ENCODE measurements around the gene CBLB. TPM values are rescaled to one million over a fixed set of nuclear protein-coding genes. Genes with fewer than 3 reads are reported as not detected.

CBLB gene
- total RNA-seq, 4 donors from 2014 or later: 154 to 177 (median 169) TPM

GRCh38 chr3:105674437-105675065 lies 194.3 kb downstream of the CBLB start:
- TF ChIP-seq POLR2A (IDR thresholded peaks at IDR 0.05): no peak
- no peak for TF ChIP-seq CTCF (IDR thresholded peaks at IDR 0.05)
- TF ChIP-seq EP300 (IDR thresholded peaks at IDR 0.05): no peak
- no peak for DNase-seq (ENCODE audit: low spot score in 2 of 2)
- H3K36me3 ChIP-seq: peaks cover 0 to 67% (median 0%) of the 10 kb centered on the region in 3 donors
- no peak overlapping the region for H3K27ac ChIP-seq
- no peaks in the 10 kb centered on the region for H3K27me3 ChIP-seq
- H3K9me3 ChIP-seq: no peaks in the 10 kb centered on the region
- no peaks in the 10 kb centered on the region for H3K4me1 ChIP-seq
- no peak overlapping the region for H3K4me3 ChIP-seq

GRCh38 chr3:105672996-105673395 lies 195.8 kb downstream of the CBLB start:
- Histone ChIP-seq H3K27ac (no peak overlapping the region), H3K27me3 (no peaks in the 10 kb centered on the region), H3K4me1 (no peaks in the 10 kb centered on the region), H3K4me3 (no peak overlapping the region), H3K36me3 (peaks cover 0 to 69% (median 0%) of the 10 kb centered on the region in 3 donors), H3K9me3 (no peaks in the 10 kb centered on the region)
- TF ChIP-seq EP300 (IDR thresholded peaks at IDR 0.05) (no peak), CTCF (IDR thresholded peaks at IDR 0.05) (no peak), POLR2A (IDR thresholded peaks at IDR 0.05) (no peak)
- DNase-seq (ENCODE audit: low spot score in 2 of 2): no peak
- WGBS, 2 donors: 96 to 100% methylated on average over 5 of the region's 5 CpGs

GRCh38 chr3:105662306-105662705 lies 206.5 kb downstream of the CBLB start:
- DNase-seq (ENCODE audit: low spot score in 2 of 2): no peak
- no peak overlapping the region for H3K27ac ChIP-seq
- no peak overlapping the region for H3K4me3 ChIP-seq
- TF ChIP-seq EP300 (IDR thresholded peaks at IDR 0.05): no peak
- no peak for TF ChIP-seq CTCF (IDR thresholded peaks at IDR 0.05)
- no peak for TF ChIP-seq POLR2A (IDR thresholded peaks at IDR 0.05)
- H3K4me1 ChIP-seq: no peaks in the 10 kb centered on the region
- H3K27me3 ChIP-seq: no peaks in the 10 kb centered on the region
- H3K36me3 ChIP-seq: peaks cover 0 to 57% (median 0%) of the 10 kb centered on the region in 3 donors
- no peaks in the 10 kb centered on the region for H3K9me3 ChIP-seq

GRCh38 chr3:105661461-105661860 lies 207.4 kb downstream of the CBLB start:
- no peak for DNase-seq (ENCODE audit: low spot score in 2 of 2)
- no peak for TF ChIP-seq CTCF (IDR thresholded peaks at IDR 0.05)
- no peak for TF ChIP-seq EP300 (IDR thresholded peaks at IDR 0.05)
- TF ChIP-seq POLR2A (IDR thresholded peaks at IDR 0.05): no peak
- Histone ChIP-seq H3K4me3 (no peak overlapping the region), H3K27ac (no peak overlapping the region), H3K4me1 (peaks cover 0 to 4% (median 0%) of the 10 kb centered on the region in 4 donors), H3K27me3 (no peaks in the 10 kb centered on the region), H3K36me3 (peaks cover 0 to 50% (median 0%) of the 10 kb centered on the region in 3 donors), H3K9me3 (no peaks in the 10 kb centered on the region)
- 84 to 86% methylated on average over 3 of the region's 3 CpGs for WGBS, 2 donors

- no peak for TF ChIP-seq EP300 (IDR thresholded peaks at IDR 0.05)
- H3K9me3 ChIP-seq: no peaks in the 10 kb centered on the region
- 60 to 62% methylated on average over 1 of the region's 1 CpG for whole genome bisulfite sequencing, 2 donors
- no peaks in the 10 kb centered on the region for H3K27me3 ChIP-seq
- H3K4me3 ChIP-seq: no peak overlapping the region
- DNase-seq (ENCODE audit: low spot score in 2 of 2): no peak
- peaks cover 0 to 34% (median 0%) of the 10 kb centered on the region in 3 donors for H3K36me3 ChIP-seq
- H3K4me1 ChIP-seq: peaks cover 0 to 5% (median 0%) of the 10 kb centered on the region in 4 donors
- no peak overlapping the region for H3K27ac ChIP-seq
These were observed 211.9 kb downstream of the CBLB start for GRCh38 chr3:105656651-105657504.

All from tibial nerve (tissue), 4 donors.